ENCODE measurements around the gene CHAD. TPM values are rescaled to one million over a fixed set of nuclear protein-coding genes. Genes with fewer than 3 reads are reported as not detected.

The CHAD gene
- total RNA-seq, 2 experiments from 2014 or later, result not detected

GRCh38 chr17:50464736-50465135, 3.9 kb downstream of the CHAD start:
- H3K36me3 Mint-ChIP-seq (ENCODE audit: low read depth), result no peaks in the 10 kb centered on the region
- Histone ChIP-seq H3K36me3 (ENCODE audit: insufficient read depth, low read length) (no peaks in the 10 kb centered on the region), H3K27ac (ENCODE audit: low read depth in 1 of 2, low read length in 2 of 2) (no peak overlapping the region), H3K4me3 (ENCODE audit: low read length) (no peak overlapping the region), H3K27me3 (ENCODE audit: control insufficient read depth in 1 of 2, insufficient read depth in 2 of 2, low read length in 2 of 2) (peaks cover 18 to 23% of the 10 kb centered on the region in 2 experiments), H3K4me1 (ENCODE audit: insufficient read depth, low read length) (peaks cover 26% of the 10 kb centered on the region), H3K9me3 (ENCODE audit: control insufficient read depth in 1 of 2, insufficient read depth in 1 of 2, low read length in 2 of 2) (peaks cover 0 to 17% of the 10 kb centered on the region in 2 experiments)
- CTCF ChIA-PET, result interaction anchor here (1.4 kb wide), 1 partner anchor 15 kb away, joined by 3 read pairs; no protein-coding TSS in a partner anchor
- POLR2A ChIA-PET, result no interaction called here
- no peak for TF ChIP-seq CTCF (IDR thresholded peaks at IDR 0.05)
- H3K4me1 Mint-ChIP-seq (ENCODE audit: low read depth), result peaks cover 9% of the 10 kb centered on the region
- no peaks in the 10 kb centered on the region for H3K9me3 Mint-ChIP-seq
- H3K27ac Mint-ChIP-seq, result no peak overlapping the region
- H3K4me3 Mint-ChIP-seq, result no peak overlapping the region
- DNase-seq (no peak), ATAC-seq (ENCODE audit: poor library complexity) (no peak)
- intact Hi-C loops (cut with DNase I, micrococcal nuclease), result no loop called here
- H3K27me3 Mint-ChIP-seq, result peaks cover 25% of the 10 kb centered on the region

- Mint-ChIP-seq H3K4me3 (no peak overlapping the region), H3K27me3 (peaks cover 25% of the 10 kb centered on the region), H3K9me3 (no peaks in the 10 kb centered on the region), H3K4me1 (ENCODE audit: low read depth) (peaks cover 9% of the 10 kb centered on the region), H3K27ac (no peak overlapping the region), H3K36me3 (ENCODE audit: low read depth) (no peaks in the 10 kb centered on the region)
- no peak for TF ChIP-seq CTCF (IDR thresholded peaks at IDR 0.05)
- POLR2A ChIA-PET, result no interaction called here
- ATAC-seq (ENCODE audit: poor library complexity) (no peak), DNase-seq (no peak)
- CTCF ChIA-PET, result interaction anchor here (1.4 kb wide), 1 partner anchor 15 kb away, joined by 3 read pairs; no protein-coding TSS in a partner anchor
- intact Hi-C loops (cut with DNase I, micrococcal nuclease), result no loop called here
- peaks cover 12 to 17% of the 10 kb centered on the region in 2 experiments for H3K27me3 ChIP-seq (ENCODE audit: control insufficient read depth in 1 of 2, insufficient read depth in 2 of 2, low read length in 2 of 2)
- peaks cover 0 to 13% of the 10 kb centered on the region in 2 experiments for H3K9me3 ChIP-seq (ENCODE audit: control insufficient read depth in 1 of 2, insufficient read depth in 1 of 2, low read length in 2 of 2)
- no peaks in the 10 kb centered on the region for H3K36me3 ChIP-seq (ENCODE audit: insufficient read depth, low read length)
- H3K27ac ChIP-seq (ENCODE audit: low read depth in 1 of 2, low read length in 2 of 2), result no peak overlapping the region
- no peak overlapping the region for H3K4me3 ChIP-seq (ENCODE audit: low read length)
- H3K4me1 ChIP-seq (ENCODE audit: insufficient read depth, low read length), result peaks cover 20% of the 10 kb centered on the region
Measured at GRCh38 chr17:50464121-50464520, 4.6 kb downstream of the CHAD start.

GRCh38 chr17:50462446-50462845, 6.2 kb downstream of the CHAD start:
- no peaks in the 10 kb centered on the region for H3K9me3 ChIP-seq (ENCODE audit: control insufficient read depth in 1 of 2, insufficient read depth in 1 of 2, low read length in 2 of 2)
- ATAC-seq (ENCODE audit: poor library complexity) (no peak), DNase-seq (no peak)
- H3K4me1 ChIP-seq (ENCODE audit: insufficient read depth, low read length), result peaks cover 9% of the 10 kb centered on the region
- Mint-ChIP-seq H3K4me1 (ENCODE audit: low read depth) (peaks cover under 1% of the 10 kb centered on the region), H3K9me3 (no peaks in the 10 kb centered on the region), H3K27ac (no peak overlapping the region), H3K27me3 (peaks cover 14% of the 10 kb centered on the region), H3K36me3 (ENCODE audit: low read depth) (no peaks in the 10 kb centered on the region), H3K4me3 (no peak overlapping the region)
- no peaks in the 10 kb centered on the region for H3K36me3 ChIP-seq (ENCODE audit: insufficient read depth, low read length)
- no peak overlapping the region for H3K4me3 ChIP-seq (ENCODE audit: low read length)
- ChIA-PET POLR2A (no interaction called here), CTCF (no interaction called here)
- no peak overlapping the region for H3K27ac ChIP-seq (ENCODE audit: low read depth in 1 of 2, low read length in 2 of 2)
- peaks cover 1 to 4% of the 10 kb centered on the region in 2 experiments for H3K27me3 ChIP-seq (ENCODE audit: control insufficient read depth in 1 of 2, insufficient read depth in 2 of 2, low read length in 2 of 2)
- intact Hi-C loops (cut with DNase I, micrococcal nuclease), result no loop called here
- no peak for TF ChIP-seq CTCF (IDR thresholded peaks at IDR 0.05)

Measured in CD4-positive, alpha-beta T cell (primary cell).